ENCODE data around the gene DHX15.
"Not testable (repeated sequence)": the region's sequence is repeated elsewhere in the genome, so short reads cannot be mapped to it uniquely, and the experiment has no call there.

DHX15 gene

GRCh38 chr4:24537025-24537424 lies 47.3 kb downstream of the DHX15 start:
- no peak for DNase-seq

GRCh38 chr4:24535399-24535798 lies 49.0 kb downstream of the DHX15 start:
- no peak for DNase-seq

GRCh38 chr4:24533364-24533763 lies 51.0 kb downstream of the DHX15 start:
- DNase-seq = no peak

- DNase-seq = no peak
These were observed 54.8 kb downstream of the DHX15 start for GRCh38 chr4:24529555-24529954.

GRCh38 chr4:24527371-24527770 lies 57.0 kb downstream of the DHX15 start:
- DNase-seq = no peak

GRCh38 chr4:24521544-24521943 lies 62.8 kb downstream of the DHX15 start:
- DNase-seq = no peak

GRCh38 chr4:24519649-24520048 lies 64.7 kb downstream of the DHX15 start:
- no peak for DNase-seq

- DNase-seq = no peak
These were observed 66.7 kb downstream of the DHX15 start for GRCh38 chr4:24517676-24518075.

GRCh38 chr4:24516926-24517325 lies 67.4 kb downstream of the DHX15 start:
- DNase-seq = no peak

GRCh38 chr4:24515698-24516097 lies 68.7 kb downstream of the DHX15 start:
- DNase-seq = no peak

- peak; percentile 2 for DNase-seq
These were observed 69.5 kb downstream of the DHX15 start for GRCh38 chr4:24514808-24515207.

GRCh38 chr4:24513718-24514117 lies 70.6 kb downstream of the DHX15 start:
- peak; percentile 10 for DNase-seq

GRCh38 chr4:24511371-24512063 lies 72.8 kb downstream of the DHX15 start:
- DNase-seq = no peak

- no peak for DNase-seq
These were observed 74.3 kb downstream of the DHX15 start for GRCh38 chr4:24510091-24510490.

GRCh38 chr4:24508541-24508940 lies 75.8 kb downstream of the DHX15 start:
- no peak for DNase-seq

GRCh38 chr4:24507439-24507838 lies 76.9 kb downstream of the DHX15 start:
- DNase-seq = no peak

GRCh38 chr4:24503090-24503489 lies 81.3 kb downstream of the DHX15 start:
- DNase-seq = not testable (repeated sequence)

- no peak for DNase-seq
These were observed 87.1 kb downstream of the DHX15 start for GRCh38 chr4:24497221-24497620.

GRCh38 chr4:24496597-24496996 lies 87.8 kb downstream of the DHX15 start:
- no peak for DNase-seq

GRCh38 chr4:24495388-24495787 lies 89.0 kb downstream of the DHX15 start:
- DNase-seq = no peak

- no peak for DNase-seq
These were observed 94.5 kb downstream of the DHX15 start for GRCh38 chr4:24489870-24490269.

GRCh38 chr4:24488399-24489164 lies 95.8 kb downstream of the DHX15 start:
- peak; percentile 52 for DNase-seq

- DNase-seq = no peak
These were observed 101.5 kb downstream of the DHX15 start for GRCh38 chr4:24482871-24483270.

GRCh38 chr4:24477919-24478318 lies 106.4 kb downstream of the DHX15 start:
- DNase-seq = peak; percentile 69

Measured in NCI-H69 (cell line).